ENCODE data around the gene USH1C. TPM values are rescaled to one million over a fixed set of nuclear protein-coding genes. Genes with fewer than 3 reads are reported as not detected.

Gene USH1C
- total RNA-seq, 1 experiment from 2014 or later = not detected

GRCh38 chr11:17457396-17458173 is 86.6 kb downstream of the USH1C start:
- in situ Hi-C loops (cut with HindIII; ENCODE audit: low sequenced_read_pairs) = no loop called here
- DNase-seq (ENCODE audit: low spot score) = peak; percentile 95

- no peak for DNase-seq (ENCODE audit: low spot score)
- in situ Hi-C loops (cut with HindIII; ENCODE audit: low sequenced_read_pairs) = no loop called here
These were observed 91.5 kb downstream of the USH1C start for GRCh38 chr11:17452668-17453067.

GRCh38 chr11:17449158-17449557 is 95.1 kb downstream of the USH1C start:
- in situ Hi-C loops (cut with HindIII; ENCODE audit: low sequenced_read_pairs) = no loop called here
- DNase-seq (ENCODE audit: low spot score) = no peak

- DNase-seq (ENCODE audit: low spot score) = no peak
These were observed 97.7 kb downstream of the USH1C start for GRCh38 chr11:17446482-17446881.

GRCh38 chr11:17445240-17445795 is 98.9 kb downstream of the USH1C start:
- in situ Hi-C loops (cut with HindIII; ENCODE audit: low sequenced_read_pairs) = no loop called here
- DNase-seq (ENCODE audit: low spot score) = no peak

More at GRCh38 chr11:17446482-17446881, 97.7 kb downstream of the USH1C start:
- in situ Hi-C loops (cut with HindIII; ENCODE audit: low sequenced_read_pairs) = no loop called here

GRCh38 chr11:17443926-17444690 is 100.1 kb downstream of the USH1C start:
- no peak for DNase-seq (ENCODE audit: low spot score)
- in situ Hi-C loops (cut with HindIII; ENCODE audit: low sequenced_read_pairs) = no loop called here

Other genes with a start within 250 kb of the USH1C start
- 1.5 and 1.8 TPM in 2 replicates for gene NCR3LG1, start 192.6 kb downstream of the USH1C start, total RNA-seq (2014; rRNA removed; shearing (Covaris generic))
- gene KCNJ11, start 155.8 kb downstream of the USH1C start, total RNA-seq (2014; rRNA removed; shearing (Covaris generic)) = 2.6 and 4.3 TPM in 2 replicates
- 0.47 and 1.1 TPM in 2 replicates for gene ABCC8, start 67.6 kb downstream of the USH1C start, total RNA-seq (2014; rRNA removed; shearing (Covaris generic))
- not detected in 2 replicates for gene OTOG, start 2.8 kb upstream of the USH1C start, total RNA-seq (2014; rRNA removed; shearing (Covaris generic))
- 0.12 TPM in 1 of 2 replicates, not detected in the other for gene MYOD1, start 175.2 kb upstream of the USH1C start, total RNA-seq (2014; rRNA removed; shearing (Covaris generic))
- 0.06 and 0.37 TPM in 2 replicates for gene KCNC1, start 190.4 kb upstream of the USH1C start, total RNA-seq (2014; rRNA removed; shearing (Covaris generic))